Measurements from ENCODE around the gene TMEM169. TPM values are rescaled to one million over a fixed set of nuclear protein-coding genes. Genes with fewer than 3 reads are reported as not detected.

The TMEM169 gene
- total and polyA plus RNA-seq, 4 donors: 0.42 to 1.9 (median 0.80) TPM

DNA sequence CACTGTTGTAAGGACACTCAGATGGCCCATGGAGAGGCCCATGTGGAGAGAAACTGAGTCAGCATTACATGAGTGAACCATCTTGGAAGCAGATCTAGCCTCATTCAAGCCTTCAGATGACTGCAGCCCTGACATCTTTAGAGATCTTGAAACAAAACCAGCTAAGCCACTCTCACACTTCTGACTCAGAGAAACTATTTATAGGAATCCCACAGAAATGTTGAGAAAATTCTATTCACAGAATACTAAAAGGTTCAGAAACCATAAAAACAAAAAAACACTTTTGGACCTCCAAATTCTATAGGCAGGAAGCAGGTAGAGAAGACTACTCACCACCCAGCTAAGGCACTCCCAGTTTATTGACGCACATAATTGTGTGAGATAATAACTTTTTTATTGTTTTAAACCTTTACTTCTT lies 8.7 kb downstream of the TMEM169 start:
- WGBS: 86% methylated on average over 1 of the region's 1 CpG
- no peak for DNase-seq (ENCODE audit: low spot score)
- H3K9me3 ChIP-seq (ENCODE audit: control insufficient read depth in 4 of 4, low read length in 3 of 4): no peaks in the 10 kb centered on the region
- TF ChIP-seq NR2F2 (IDR thresholded peaks at IDR 0.05) (no peak), TAF1 (conservative IDR thresholded peaks at IDR 0.05) (no peak), SP1 (IDR thresholded peaks at IDR 0.05) (no peak)
- peaks cover 3 to 12% (median 8%) of the 10 kb centered on the region in 4 donors for H3K4me1 ChIP-seq (ENCODE audit: control insufficient read depth in 4 of 4, insufficient read depth in 4 of 4, low read length in 3 of 4)
- no peaks in the 10 kb centered on the region for H3K36me3 ChIP-seq (ENCODE audit: control insufficient read depth in 4 of 4, insufficient read depth in 3 of 4, low read depth in 1 of 4, low read length in 3 of 4)
- H3K4me3 ChIP-seq (ENCODE audit: low read depth in 1 of 3, low read length in 3 of 3): no peak overlapping the region
- no peaks in the 10 kb centered on the region for H3K27me3 ChIP-seq (ENCODE audit: control insufficient read depth in 4 of 4, insufficient read depth in 4 of 4, low read length in 3 of 4)
- no peak overlapping the region for H3K27ac ChIP-seq (ENCODE audit: low read depth in 1 of 2, low read length in 2 of 2)
- no peak overlapping the region for H3K9ac ChIP-seq (ENCODE audit: low read depth in 1 of 2, low read length in 2 of 2)

DNA sequence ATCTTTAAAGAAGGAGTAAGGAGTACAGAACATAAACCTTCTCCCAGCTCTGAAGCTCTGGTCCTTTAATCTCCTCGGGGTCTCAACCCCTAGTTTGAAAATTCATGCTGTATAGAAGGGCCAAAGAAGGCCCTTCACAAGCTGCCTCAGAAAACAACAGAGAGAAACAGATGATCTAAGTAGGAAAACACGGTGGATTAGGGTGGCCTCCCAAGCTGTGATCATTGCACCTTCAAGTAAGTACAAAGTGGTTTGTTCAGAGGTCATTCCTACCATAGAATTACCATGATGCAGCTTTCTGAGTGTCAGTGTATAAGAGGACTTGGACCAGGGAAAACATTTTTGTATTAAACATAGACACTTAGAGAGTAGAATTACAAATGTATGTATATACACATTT lies 10.9 kb downstream of the TMEM169 start:
- no peak overlapping the region for H3K4me3 ChIP-seq (ENCODE audit: low read depth in 1 of 3, low read length in 3 of 3)

GRCh38 chr2:216094701-216095100 lies 13.0 kb downstream of the TMEM169 start:
- H3K4me1 ChIP-seq (ENCODE audit: control insufficient read depth in 4 of 4, insufficient read depth in 4 of 4, low read length in 3 of 4): peaks cover 0 to 1% (median 0%) of the 10 kb centered on the region in 4 donors
- H3K4me3 ChIP-seq (ENCODE audit: low read depth in 1 of 3, low read length in 3 of 3): no peak overlapping the region
- H3K27me3 ChIP-seq (ENCODE audit: control insufficient read depth in 4 of 4, insufficient read depth in 4 of 4, low read length in 3 of 4): no peaks in the 10 kb centered on the region
- no peak overlapping the region for H3K9ac ChIP-seq (ENCODE audit: low read depth in 1 of 2, low read length in 2 of 2)
- TF ChIP-seq, protein P1, sequence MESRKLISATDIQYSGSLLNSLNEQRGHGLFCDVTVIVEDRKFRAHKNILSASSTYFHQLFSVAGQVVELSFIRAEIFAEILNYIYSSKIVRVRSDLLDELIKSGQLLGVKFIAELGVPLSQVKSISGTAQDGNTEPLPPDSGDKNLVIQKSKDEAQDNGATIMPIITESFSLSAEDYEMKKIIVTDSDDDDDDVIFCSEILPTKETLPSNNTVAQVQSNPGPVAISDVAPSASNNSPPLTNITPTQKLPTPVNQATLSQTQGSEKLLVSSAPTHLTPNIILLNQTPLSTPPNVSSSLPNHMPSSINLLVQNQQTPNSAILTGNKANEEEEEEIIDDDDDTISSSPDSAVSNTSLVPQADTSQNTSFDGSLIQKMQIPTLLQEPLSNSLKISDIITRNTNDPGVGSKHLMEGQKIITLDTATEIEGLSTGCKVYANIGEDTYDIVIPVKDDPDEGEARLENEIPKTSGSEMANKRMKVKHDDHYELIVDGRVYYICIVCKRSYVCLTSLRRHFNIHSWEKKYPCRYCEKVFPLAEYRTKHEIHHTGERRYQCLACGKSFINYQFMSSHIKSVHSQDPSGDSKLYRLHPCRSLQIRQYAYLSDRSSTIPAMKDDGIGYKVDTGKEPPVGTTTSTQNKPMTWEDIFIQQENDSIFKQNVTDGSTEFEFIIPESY (IDR thresholded peaks at IDR 0.05): no peak
- TF ChIP-seq NR2F2 (IDR thresholded peaks at IDR 0.05) (no peak), GABPA (IDR thresholded peaks at IDR 0.05 in 1 of 2, conservative IDR thresholded peaks at IDR 0.05 in 1 of 2) (no peak), FOXA1 (IDR thresholded peaks at IDR 0.05) (no peak), SP1 (IDR thresholded peaks at IDR 0.05) (no peak), EGR1 (IDR thresholded peaks at IDR 0.05; ENCODE audit: low read depth in 2 of 2) (no peak), YY1 (IDR thresholded peaks at IDR 0.05) (no peak), TAF1 (conservative IDR thresholded peaks at IDR 0.05) (no peak), RXRA (IDR thresholded peaks at IDR 0.05) (no peak), HNF4G (IDR thresholded peaks at IDR 0.05) (no peak), JUND (IDR thresholded peaks at IDR 0.05) (no peak), FOXA2 (IDR thresholded peaks at IDR 0.05) (no peak), RAD21 (IDR thresholded peaks at IDR 0.05) (no peak)
- DNase-seq (ENCODE audit: low spot score): no peak
- no peaks in the 10 kb centered on the region for H3K36me3 ChIP-seq (ENCODE audit: control insufficient read depth in 4 of 4, insufficient read depth in 3 of 4, low read depth in 1 of 4, low read length in 3 of 4)
- no peak overlapping the region for H3K27ac ChIP-seq (ENCODE audit: low read depth in 1 of 2, low read length in 2 of 2)
- H3K9me3 ChIP-seq (ENCODE audit: control insufficient read depth in 4 of 4, low read length in 3 of 4): no peaks in the 10 kb centered on the region
- WGBS: 79% methylated on average over 3 of the region's 3 CpGs

More for the DNA sequence above, 10.9 kb downstream of the TMEM169 start:
- no peak for TF ChIP-seq RAD21 (IDR thresholded peaks at IDR 0.05)
- Histone ChIP-seq H3K9ac (ENCODE audit: low read depth in 1 of 2, low read length in 2 of 2) (no peak overlapping the region), H3K27me3 (ENCODE audit: control insufficient read depth in 4 of 4, insufficient read depth in 4 of 4, low read length in 3 of 4) (no peaks in the 10 kb centered on the region), H3K27ac (ENCODE audit: low read depth in 1 of 2, low read length in 2 of 2) (no peak overlapping the region), H3K9me3 (ENCODE audit: control insufficient read depth in 4 of 4, low read length in 3 of 4) (no peaks in the 10 kb centered on the region), H3K4me1 (ENCODE audit: control insufficient read depth in 4 of 4, insufficient read depth in 4 of 4, low read length in 3 of 4) (peaks cover 0 to 1% (median 0%) of the 10 kb centered on the region in 4 donors), H3K36me3 (ENCODE audit: control insufficient read depth in 4 of 4, insufficient read depth in 3 of 4, low read depth in 1 of 4, low read length in 3 of 4) (no peaks in the 10 kb centered on the region)
- WGBS: 83% methylated on average over 2 of the region's 2 CpGs
- DNase-seq (ENCODE audit: low spot score): no peak
